Panc1 (cell line): ENCODE results near the gene B2M. TPM values are rescaled to one million over a fixed set of nuclear protein-coding genes. Genes with fewer than 3 reads are reported as not detected.

Experiments used
- ATAC-seq: fragments of 200-7000 bp; cut with Tn5 transposase; 2 replicates; pipeline ENCODE4 v1.9.1; 2020; ENCODE audit warnings: mild to moderate bottlenecking, moderate library complexity
- BruUV-seq: library from RNA; stranded (reverse); fragments of 400-500 nt; replicated peaks from 2 replicates; lab custom pipeline; 2021; lab: Mats Ljungman, UMichigan
- CTCF ChIA-PET: fragments of 300-600 bp; sonication (Branson Sonifier 250); formaldehyde crosslinking; loops from one replicate; lab custom pipeline; 2022; ENCODE audit warnings: antibody characterized with exemption; lab: Charles Lee
- POLR2A ChIA-PET: fragments of 300-600 bp; sonication (Branson Sonifier 250); formaldehyde crosslinking; loops from one replicate; lab custom pipeline; 2022; ENCODE audit warnings: antibody characterized with exemption; lab: Charles Lee
- DNase-seq: peaks from one replicate; pipeline ENCODE4 v3.0.0-alpha.2; 2010; ENCODE audit warnings: low read depth, low spot score
- H3K27ac ChIP-seq: 2 replicates; pipeline ENCODE4 v1.5.1; 2011; ENCODE audit warnings: mild to moderate bottlenecking, low read length, inconsistent platforms
- H3K27me3 ChIP-seq: fragments of 200-500 bp; sonication (Bioruptor generic); 2 replicates; pipeline ENCODE4 v1.6.0; 2014; ENCODE audit warnings: low read length, inconsistent platforms; ENCODE audit not compliant: control insufficient read depth, insufficient read depth
- H3K36me3 ChIP-seq: fragments of 200-500 bp; sonication (Bioruptor generic); 2 replicates; pipeline ENCODE4 v1.5.1; 2014; ENCODE audit warnings: inconsistent platforms, mild to moderate bottlenecking, low read length, moderate library complexity; ENCODE audit not compliant: control insufficient read depth, insufficient read depth
- H3K4me1 ChIP-seq: 2 replicates; pipeline ENCODE4 v1.5.1; 2011; ENCODE audit warnings: inconsistent platforms, mild to moderate bottlenecking, low read length, moderate library complexity; ENCODE audit not compliant: control insufficient read depth, insufficient read depth
- H3K4me3 ChIP-seq, 2 experiments: 2 replicates each; pipeline ENCODE4 v1.5.1; 2011 to 2012; ENCODE audit warnings: low read depth in 2 of 2, low read length in 2 of 2, mild to moderate bottlenecking in 2 of 2, inconsistent platforms in 1 of 2, moderate library complexity in 1 of 2
- H3K9me3 ChIP-seq: fragments of 200-500 bp; sonication (Bioruptor generic); 2 replicates; pipeline ENCODE4 v1.5.1; 2014; ENCODE audit warnings: low read depth, mild to moderate bottlenecking, inconsistent platforms, low read length, moderate library complexity; ENCODE audit not compliant: control insufficient read depth, insufficient read depth
- CTCF ChIP-seq: fragments of 450-650 bp; IDR thresholded peaks from 2 replicates; pipeline ENCODE4 v1.5.1; 2017; ENCODE audit warnings: mild to moderate bottlenecking
- POLR2AphosphoS5 ChIP-seq: IDR thresholded peaks from 2 replicates; pipeline ENCODE4 v1.6.1; 2012; ENCODE audit warnings: mild to moderate bottlenecking, low read depth, low read length, moderate library complexity
- REST ChIP-seq, 2 experiments: IDR thresholded peaks; 2 replicates each; pipeline ENCODE4 v1.6.1; 2011 to 2012; ENCODE audit warnings: low read depth in 2 of 2, control low read depth in 1 of 2, low read length in 1 of 2, mild to moderate bottlenecking in 1 of 2, moderate library complexity in 1 of 2; ENCODE audit not compliant: insufficient read depth in 1 of 2
- SIN3A ChIP-seq: IDR thresholded peaks from 2 replicates; pipeline ENCODE4 v1.6.1; 2012; ENCODE audit warnings: low read depth, mild to moderate bottlenecking, low read length, moderate library complexity, borderline replicate concordance; ENCODE audit not compliant: insufficient read depth
- TCF7L2 ChIP-seq: IDR thresholded peaks from 2 replicates; pipeline ENCODE4 v1.6.1; 2011; ENCODE audit warnings: mild to moderate bottlenecking, low read depth, low read length, inconsistent platforms
- in situ Hi-C: cut with HindIII; loops from 2 replicates; pipeline ENCODE4 v1.10.0; 2016; ENCODE audit warnings: low sequenced_read_pairs, low pct_unique_long_range_greater_than_20kb
- intact Hi-C: fragments of 100-400 bp; cut with micrococcal nuclease; formaldehyde crosslinking; loops from one replicate; pipeline ENCODE4 v1.10.0; 2022; ENCODE audit not compliant: unreplicated experiment
- total RNA-seq: library from RNA; stranded (reverse); gene quantifications from one replicate; pipeline ENCODE4 v1.2.1, GENCODE V29; 2021; ENCODE audit not compliant: unreplicated experiment

The B2M gene
- total RNA-seq, 1 experiment from 2014 or later, result 914 TPM

- in situ Hi-C loops, result no loop called here
- DNase-seq (no peak), ATAC-seq (no peak)
- Histone ChIP-seq H3K27me3 (no peaks in the 10 kb centered on the region), H3K4me1 (peaks cover 3% of the 10 kb centered on the region), H3K9me3 (no peaks in the 10 kb centered on the region), H3K27ac (no peak overlapping the region), H3K36me3 (no peaks in the 10 kb centered on the region), H3K4me3 (no peak overlapping the region)
- BruUV-seq, result no TSS peak
- ChIA-PET CTCF (interaction anchor here (0.6 to 0.8 kb wide), 2 partner anchors 34 to 69 kb away, joined by 4 to 5 read pairs; no protein-coding TSS in a partner anchor), POLR2A (no interaction called here)
- intact Hi-C loops, result no loop called here
- no peak for TF ChIP-seq REST (IDR thresholded peaks at IDR 0.05; ENCODE audit: insufficient read depth in 1 of 2, low read depth in 2 of 2, low read length in 1 of 2)
- TF ChIP-seq TCF7L2, result no peak
- TF ChIP-seq POLR2AphosphoS5, result no peak
- TF ChIP-seq CTCF, result no peak
- TF ChIP-seq SIN3A, result no peak
These were observed 42.4 kb upstream of the B2M start for GRCh38 chr15:44668921-44669320.

- ChIA-PET CTCF (no interaction called here), POLR2A (no interaction called here)
- no peak overlapping the region for H3K4me3 ChIP-seq
- no peak for ATAC-seq
- DNase-seq, result no peak
- no peaks in the 10 kb centered on the region for H3K36me3 ChIP-seq
- no peaks in the 10 kb centered on the region for H3K27me3 ChIP-seq
- intact Hi-C loops, result no loop called here
- in situ Hi-C loops, result no loop called here
- BruUV-seq, result no TSS peak
- no peaks in the 10 kb centered on the region for H3K9me3 ChIP-seq
- no peak for TF ChIP-seq CTCF
- no peak for TF ChIP-seq POLR2AphosphoS5
- TF ChIP-seq TCF7L2, result no peak
- TF ChIP-seq SIN3A, result no peak
- no peak for TF ChIP-seq REST (IDR thresholded peaks at IDR 0.05; ENCODE audit: insufficient read depth in 1 of 2, low read depth in 2 of 2, low read length in 1 of 2)
- no peak overlapping the region for H3K27ac ChIP-seq
- H3K4me1 ChIP-seq, result no peaks in the 10 kb centered on the region
These were observed 41.0 kb upstream of the B2M start for GRCh38 chr15:44670087-44670950.
